Cardiac muscle cell (in vitro differentiated cells and primary cell): Measurements from ENCODE around the gene ZFP90. TPM values are rescaled to one million over a fixed set of nuclear protein-coding genes. Genes with fewer than 3 reads are reported as not detected.
A peak's percentile ranks its signal among the peaks of the same experiment; 100 is the strongest.

Experiments used
- DNase-seq, 2 donors: peaks; one replicate each; pipeline versions ENCODE4 v3.0.0 to v3.0.0-alpha.2; 2010 to 2017; ENCODE audit warnings: low read depth in 1 of 2, low spot score in 1 of 2
- H3K27ac ChIP-seq: fragments of 200-600 bp; sonication (generic); 2 replicates; pipeline ENCODE4 v1.5.1; 2016
- H3K27me3 ChIP-seq: fragments of 200-600 bp; sonication (generic); 2 replicates; pipeline ENCODE4 v1.6.0; 2016; ENCODE audit warnings: control low read depth
- H3K36me3 ChIP-seq: fragments of 200-600 bp; sonication (generic); 2 replicates; pipeline ENCODE4 v1.5.1; 2016; ENCODE audit warnings: control low read depth
- H3K4me1 ChIP-seq: fragments of 200-600 bp; sonication (generic); 2 replicates; pipeline ENCODE4 v1.8.1; 2017; ENCODE audit warnings: low read depth, mild to moderate bottlenecking, mixed run types
- H3K4me3 ChIP-seq: fragments of 200-600 bp; sonication (generic); 2 replicates; pipeline ENCODE4 v1.5.1; 2016; ENCODE audit warnings: mild to moderate bottlenecking
- H3K9me3 ChIP-seq: fragments of 200-600 bp; sonication (generic); 2 replicates; pipeline ENCODE4 v1.5.1; 2017; ENCODE audit warnings: low read depth, mild to moderate bottlenecking, control low read depth
- CTCF ChIP-seq: IDR thresholded peaks from 2 replicates; pipeline ENCODE4 v1.5.1; 2012; ENCODE audit warnings: low read depth, mild to moderate bottlenecking, low read length
- polyA plus RNA-seq: library from polyadenylated mRNA; unstranded; fragments of >200 nt; fragmentation: Nextera tagmentation; extraction: Ambion mirVana; gene quantifications from 2 replicates; pipeline ENCODE4 v1.2.1, GENCODE V29; 2016
- total RNA-seq: library from RNA; depleted of rRNA; stranded (reverse); fragments of >200 nt; gene quantifications from 2 replicates; pipeline ENCODE4 v1.2.3, GENCODE V29; 2016

Gene ZFP90
- total and polyA plus RNA-seq, 2 experiments from 2014 or later = 29.1 to 69.3 TPM

DNA sequence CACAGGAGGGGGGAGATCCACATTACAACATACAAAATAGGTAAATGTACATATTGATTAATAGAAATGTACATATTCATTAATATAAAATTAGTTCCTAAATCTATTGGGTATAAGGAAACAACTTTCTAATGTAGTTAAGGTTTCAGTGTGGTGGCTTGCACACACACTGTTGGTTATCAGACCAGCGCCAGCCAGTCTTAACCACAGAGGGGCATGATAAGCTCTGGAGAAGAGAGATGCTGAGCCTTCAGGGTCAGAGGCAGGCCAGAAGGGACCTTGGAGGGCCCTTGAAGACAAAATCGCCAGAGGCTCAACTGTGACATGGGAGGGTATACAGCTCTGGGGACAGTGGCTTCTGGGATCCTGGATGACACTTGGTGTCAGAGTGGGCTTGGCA lies 10.9 kb upstream of the ZFP90 start:
- Histone ChIP-seq H3K36me3 (no peaks in the 10 kb centered on the region), H3K4me3 (no peak overlapping the region), H3K27ac (no peak overlapping the region), H3K27me3 (no peaks in the 10 kb centered on the region), H3K4me1 (no peaks in the 10 kb centered on the region), H3K9me3 (no peaks in the 10 kb centered on the region)
- no peak for DNase-seq
- TF ChIP-seq CTCF = no peak

- Histone ChIP-seq H3K36me3 (peaks cover 2% of the 10 kb centered on the region), H3K4me1 (no peaks in the 10 kb centered on the region), H3K27ac (no peak overlapping the region), H3K9me3 (no peaks in the 10 kb centered on the region), H3K4me3 (no peak overlapping the region), H3K27me3 (no peaks in the 10 kb centered on the region)
- DNase-seq = peak; percentile 84 to 90
- TF ChIP-seq CTCF = peak; percentile 70
Measured at GRCh38 chr16:68528686-68529379, 10.3 kb upstream of the ZFP90 start.

DNA sequence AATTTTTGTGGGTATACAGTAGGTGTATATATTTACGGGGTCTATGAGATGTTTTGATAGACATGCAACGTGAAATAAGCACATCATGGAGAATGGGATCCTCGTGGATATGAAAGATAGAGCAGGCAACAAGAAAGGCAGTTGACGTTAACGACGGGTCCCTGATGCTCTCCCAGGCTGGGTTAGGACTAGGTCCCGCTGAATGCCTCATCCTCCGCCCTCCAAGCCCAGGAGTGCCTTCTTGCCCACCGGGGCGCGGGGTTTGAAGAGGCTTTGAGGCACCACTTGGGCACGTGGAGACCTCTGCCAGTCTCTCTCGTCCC lies 9.5 kb upstream of the ZFP90 start:
- H3K36me3 ChIP-seq = peaks cover 3% of the 10 kb centered on the region

DNA sequence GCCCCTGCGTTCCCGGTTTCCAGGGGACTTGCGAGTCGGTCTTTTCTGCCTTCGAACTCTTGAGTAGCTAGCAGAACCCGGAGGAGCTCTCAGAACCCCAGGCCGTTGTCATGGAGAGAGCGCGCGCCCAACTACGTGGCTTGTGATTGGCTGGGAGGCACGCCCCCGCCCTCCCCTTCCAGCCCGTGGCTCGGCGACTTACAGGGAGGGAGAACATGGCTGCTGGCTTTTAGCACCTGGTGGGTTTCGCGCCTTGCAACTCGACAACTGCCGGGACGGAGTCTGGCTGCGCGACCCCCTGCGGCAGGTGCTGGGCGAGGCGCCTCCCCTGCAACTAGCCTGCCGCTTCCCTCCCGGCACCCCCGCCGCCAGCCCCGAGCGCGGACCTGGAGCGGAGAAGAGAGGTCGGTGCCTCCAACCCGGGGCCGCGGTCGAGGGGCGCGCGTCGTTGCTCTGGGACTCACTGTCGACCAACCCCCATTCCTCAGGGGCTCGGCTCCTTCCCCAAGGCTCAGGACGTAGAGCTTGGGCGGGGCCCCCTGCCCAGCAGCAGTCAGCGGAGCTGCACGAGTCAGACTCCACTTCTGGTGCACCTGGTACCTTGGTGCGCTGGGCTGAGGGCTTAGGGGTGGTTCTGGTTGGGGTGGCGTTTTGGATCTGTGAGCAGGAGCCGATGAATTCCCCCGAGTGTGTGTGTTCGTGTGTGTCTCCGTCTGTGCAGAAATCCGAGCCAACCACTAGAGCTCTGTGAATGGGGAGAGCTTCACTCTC lies 9.0 kb upstream of the ZFP90 start:
- Histone ChIP-seq H3K36me3 (peaks cover 3% of the 10 kb centered on the region), H3K9me3 (no peaks in the 10 kb centered on the region)
- DNase-seq = peak; percentile 87 to 90

More for the DNA sequence above, 9.5 kb upstream of the ZFP90 start:
- H3K4me1 ChIP-seq = no peaks in the 10 kb centered on the region
- H3K9me3 ChIP-seq = no peaks in the 10 kb centered on the region
- no peak for DNase-seq
- no peak for TF ChIP-seq CTCF
- no peaks in the 10 kb centered on the region for H3K27me3 ChIP-seq
- H3K27ac ChIP-seq = no peak overlapping the region
- H3K4me3 ChIP-seq = peak overlapping the region; percentile 69

GRCh38 chr16:68533937-68534336 lies 5.2 kb upstream of the ZFP90 start:
- Histone ChIP-seq H3K9me3 (no peaks in the 10 kb centered on the region), H3K4me1 (no peaks in the 10 kb centered on the region), H3K4me3 (no peak overlapping the region), H3K36me3 (peaks cover 3% of the 10 kb centered on the region), H3K27ac (no peak overlapping the region), H3K27me3 (no peaks in the 10 kb centered on the region)
- TF ChIP-seq CTCF = no peak
- DNase-seq = no peak

More for the DNA sequence above, 9.0 kb upstream of the ZFP90 start:
- H3K4me1 ChIP-seq = no peaks in the 10 kb centered on the region
- H3K4me3 ChIP-seq = peak overlapping the region; percentile 69
- no peak for TF ChIP-seq CTCF
- no peak overlapping the region for H3K27ac ChIP-seq
- no peaks in the 10 kb centered on the region for H3K27me3 ChIP-seq
